ENCODE results near the gene SLC35E2B. TPM values are rescaled to one million over a fixed set of nuclear protein-coding genes. Genes with fewer than 3 reads are reported as not detected.

The SLC35E2B gene
- total and polyA plus RNA-seq, 2 of the 13 experiments (the other 11 are each of a cell fraction or from before 2014, with no cell fraction given) = 14.1 to 19.7 TPM

DNA sequence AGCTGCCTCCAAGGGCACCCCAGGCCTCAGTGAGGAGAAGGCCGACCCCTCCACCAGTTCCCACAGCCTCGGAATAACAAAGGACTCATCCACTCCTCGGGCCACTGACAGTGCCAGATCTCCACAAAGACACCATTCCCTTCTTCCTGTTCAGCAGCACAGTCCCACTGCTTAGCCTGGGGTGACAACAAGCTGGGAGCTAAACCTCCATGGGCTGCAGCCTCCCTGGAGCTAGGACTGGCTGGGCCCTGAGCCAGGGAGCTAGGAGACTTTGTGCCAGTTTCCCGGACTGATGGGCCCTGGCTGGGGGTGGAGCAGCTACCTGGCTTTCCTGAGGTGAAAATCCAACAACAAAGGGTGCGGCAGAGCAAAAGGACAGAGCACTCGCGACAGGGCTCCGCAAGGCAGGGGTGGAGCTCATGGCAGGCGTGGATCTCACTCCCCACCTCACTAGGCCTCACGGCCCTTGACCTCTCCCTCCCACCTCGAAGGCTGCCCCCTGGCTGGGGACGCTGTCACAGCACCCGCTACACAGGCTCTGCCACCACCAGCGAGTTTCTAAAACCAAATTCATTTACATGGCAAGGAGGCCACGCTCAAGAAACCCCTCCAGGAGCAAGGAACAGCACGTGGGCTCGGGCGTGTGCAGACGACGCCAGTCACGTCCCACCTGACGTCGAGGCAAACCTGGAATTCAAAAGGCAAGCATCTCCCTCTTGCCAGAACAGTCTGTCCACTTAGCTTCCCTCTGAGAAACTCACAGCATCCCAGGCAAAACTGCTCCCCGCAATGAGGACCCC lies 13.8 kb downstream of the SLC35E2B start (continued):
- TF ChIP-seq ZNF556 (CRISPR knock-in tag; IDR thresholded peaks at IDR 0.05; ENCODE audit: borderline replicate concordance) = peak; percentile 86
- TF ChIP-seq GATAD1 (CRISPR knock-in tag; IDR thresholded peaks at IDR 0.05) = peak; percentile 74
- no peak for TF ChIP-seq TBP (CRISPR knock-in tag; IDR thresholded peaks at IDR 0.05)
- no peak for TF ChIP-seq ZNF24 (IDR thresholded peaks at IDR 0.05)
- TF ChIP-seq RAD21 (CRISPR knock-in tag; IDR thresholded peaks at IDR 0.05) = peak; percentile 56
- peak; percentile 82 for TF ChIP-seq HDAC2 (CRISPR knock-in tag; IDR thresholded peaks at IDR 0.05)
- TF ChIP-seq ATF7-NPFF (CRISPR knock-in tag; IDR thresholded peaks at IDR 0.05; ENCODE audit: low read depth) = 0 out of 2 replicates have a peak, but pooled peaks have one; percentile 41
- TF ChIP-seq ZNF678 (CRISPR knock-in tag; IDR thresholded peaks at IDR 0.05) = 0 out of 2 replicates have a peak, but pooled peaks have one; percentile 83
- TF ChIP-seq ZNF652 (CRISPR knock-in tag; IDR thresholded peaks at IDR 0.05; ENCODE audit: borderline replicate concordance, low read depth) = peak; percentile 32; the same call in 1 of the 2 replicates
- TF ChIP-seq MYC (CRISPR knock-in tag; IDR thresholded peaks at IDR 0.05; ENCODE audit: borderline replicate concordance) = peak; percentile 89
- TF ChIP-seq ZNF468 (CRISPR knock-in tag; IDR thresholded peaks at IDR 0.05) = no peak
- 0 out of 2 replicates have a peak, but pooled peaks have one; percentile 48 for TF ChIP-seq ZBTB3 (CRISPR knock-in tag; IDR thresholded peaks at IDR 0.05; ENCODE audit: borderline replicate concordance, low read depth)
- TF ChIP-seq SMARCC2 (IDR thresholded peaks at IDR 0.05) = no peak
- TF ChIP-seq ZNF333 (CRISPR knock-in tag; IDR thresholded peaks at IDR 0.05; ENCODE audit: borderline replicate concordance) = peak; percentile 60; the same call in 1 of the 2 replicates
- TF ChIP-seq ZFP41 (CRISPR knock-in tag; IDR thresholded peaks at IDR 0.05; ENCODE audit: borderline replicate concordance) = no peak
- TF ChIP-seq TAF1 (CRISPR knock-in tag; IDR thresholded peaks at IDR 0.05) = peak; percentile 29; the same call in 1 of the 2 replicates
- peak; percentile 63; the same call in 1 of the 2 replicates for TF ChIP-seq ESRRA (CRISPR knock-in tag; IDR thresholded peaks at IDR 0.05; ENCODE audit: low read depth)
- TF ChIP-seq, protein P1, sequence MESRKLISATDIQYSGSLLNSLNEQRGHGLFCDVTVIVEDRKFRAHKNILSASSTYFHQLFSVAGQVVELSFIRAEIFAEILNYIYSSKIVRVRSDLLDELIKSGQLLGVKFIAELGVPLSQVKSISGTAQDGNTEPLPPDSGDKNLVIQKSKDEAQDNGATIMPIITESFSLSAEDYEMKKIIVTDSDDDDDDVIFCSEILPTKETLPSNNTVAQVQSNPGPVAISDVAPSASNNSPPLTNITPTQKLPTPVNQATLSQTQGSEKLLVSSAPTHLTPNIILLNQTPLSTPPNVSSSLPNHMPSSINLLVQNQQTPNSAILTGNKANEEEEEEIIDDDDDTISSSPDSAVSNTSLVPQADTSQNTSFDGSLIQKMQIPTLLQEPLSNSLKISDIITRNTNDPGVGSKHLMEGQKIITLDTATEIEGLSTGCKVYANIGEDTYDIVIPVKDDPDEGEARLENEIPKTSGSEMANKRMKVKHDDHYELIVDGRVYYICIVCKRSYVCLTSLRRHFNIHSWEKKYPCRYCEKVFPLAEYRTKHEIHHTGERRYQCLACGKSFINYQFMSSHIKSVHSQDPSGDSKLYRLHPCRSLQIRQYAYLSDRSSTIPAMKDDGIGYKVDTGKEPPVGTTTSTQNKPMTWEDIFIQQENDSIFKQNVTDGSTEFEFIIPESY (CRISPR knock-in tag; IDR thresholded peaks at IDR 0.05) = peak; percentile 80
- TF ChIP-seq, protein P2, sequence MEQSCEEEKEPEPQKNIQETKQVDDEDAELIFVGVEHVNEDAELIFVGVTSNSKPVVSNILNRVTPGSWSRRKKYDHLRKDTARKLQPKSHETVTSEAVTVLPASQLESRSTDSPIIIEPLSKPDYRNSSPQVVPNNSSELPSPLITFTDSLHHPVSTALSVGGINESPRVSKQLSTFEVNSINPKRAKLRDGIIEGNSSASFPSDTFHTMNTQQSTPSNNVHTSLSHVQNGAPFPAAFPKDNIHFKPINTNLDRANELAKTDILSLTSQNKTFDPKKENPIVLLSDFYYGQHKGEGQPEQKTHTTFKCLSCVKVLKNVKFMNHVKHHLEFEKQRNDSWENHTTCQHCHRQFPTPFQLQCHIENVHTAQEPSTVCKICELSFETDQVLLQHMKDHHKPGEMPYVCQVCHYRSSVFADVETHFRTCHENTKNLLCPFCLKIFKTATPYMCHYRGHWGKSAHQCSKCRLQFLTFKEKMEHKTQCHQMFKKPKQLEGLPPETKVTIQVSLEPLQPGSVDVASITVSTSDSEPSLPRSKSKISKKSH (CRISPR knock-in tag; IDR thresholded peaks at IDR 0.05; ENCODE audit: borderline replicate concordance) = peak; percentile 68
- TF ChIP-seq, protein P3, sequence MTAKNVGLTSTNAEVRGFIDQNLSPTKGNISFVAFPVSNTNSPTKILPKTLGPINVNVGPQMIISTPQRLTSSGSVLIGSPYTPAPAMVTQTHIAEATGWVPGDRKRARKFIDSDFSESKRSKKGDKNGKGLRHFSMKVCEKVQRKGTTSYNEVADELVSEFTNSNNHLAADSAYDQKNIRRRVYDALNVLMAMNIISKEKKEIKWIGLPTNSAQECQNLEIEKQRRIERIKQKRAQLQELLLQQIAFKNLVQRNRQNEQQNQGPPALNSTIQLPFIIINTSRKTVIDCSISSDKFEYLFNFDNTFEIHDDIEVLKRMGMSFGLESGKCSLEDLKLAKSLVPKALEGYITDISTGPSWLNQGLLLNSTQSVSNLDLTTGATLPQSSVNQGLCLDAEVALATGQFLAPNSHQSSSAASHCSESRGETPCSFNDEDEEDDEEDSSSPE (CRISPR knock-in tag; IDR thresholded peaks at IDR 0.05) = peak; percentile 43; the same call in 1 of the 2 replicates
- TF ChIP-seq, protein P4, sequence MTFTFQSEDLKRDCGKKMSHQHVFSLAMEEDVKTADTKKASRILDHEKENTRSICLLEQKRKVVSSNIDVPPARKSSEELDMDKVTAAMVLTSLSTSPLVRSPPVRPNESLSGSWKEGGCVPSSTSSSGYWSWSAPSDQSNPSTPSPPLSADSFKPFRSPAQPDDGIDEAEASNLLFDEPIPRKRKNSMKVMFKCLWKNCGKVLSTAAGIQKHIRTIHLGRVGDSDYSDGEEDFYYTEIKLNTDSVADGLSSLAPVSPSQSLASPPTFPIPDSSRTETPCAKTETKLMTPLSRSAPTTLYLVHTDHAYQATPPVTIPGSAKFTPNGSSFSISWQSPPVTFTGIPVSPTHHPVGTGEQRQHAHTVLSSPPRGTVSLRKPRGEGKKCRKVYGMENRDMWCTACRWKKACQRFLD (CRISPR knock-in tag; IDR thresholded peaks at IDR 0.05; ENCODE audit: borderline replicate concordance) = no peak
- TF ChIP-seq ZMAT3 (CRISPR knock-in tag; conservative IDR thresholded peaks at IDR 0.05) = 0 out of 2 replicates have a peak, but pooled peaks have one; percentile 49

Data from HepG2 (cell line).